Mesodermal cell (in vitro differentiated cells): ENCODE measurements around the gene SLC51B. TPM values are rescaled to one million over a fixed set of nuclear protein-coding genes. Genes with fewer than 3 reads are reported as not detected.
"Not testable (repeated sequence)": the region's sequence is repeated elsewhere in the genome, so short reads cannot be mapped to it uniquely, and the experiment has no call there.

Experiments
- H3K27ac ChIP-seq: 2 replicates; pipeline ENCODE4 v1.7.0; 2013; ENCODE audit warnings: mild to moderate bottlenecking, low read depth, low read length, moderate library complexity; ENCODE audit not compliant: severe bottlenecking
- H3K36me3 ChIP-seq: 2 replicates; pipeline ENCODE4 v1.7.1; 2013; ENCODE audit warnings: mild to moderate bottlenecking, low read length, moderate library complexity; ENCODE audit not compliant: control insufficient read depth, insufficient read depth
- H3K4me1 ChIP-seq: one replicate; pipeline ENCODE4 v1.7.1; 2013; ENCODE audit warnings: mild to moderate bottlenecking, low read length; ENCODE audit not compliant: insufficient read depth, control insufficient read depth, poor library complexity, severe bottlenecking
- H3K4me3 ChIP-seq: 2 replicates; pipeline ENCODE4 v1.7.0; 2013; ENCODE audit warnings: low read length, control low read depth, mild to moderate bottlenecking; ENCODE audit not compliant: insufficient read depth, poor library complexity, severe bottlenecking; ENCODE audit errors: extremely low read depth
- H3K9me3 ChIP-seq: 2 replicates; pipeline ENCODE4 v1.7.1; 2013; ENCODE audit warnings: mild to moderate bottlenecking, low read length, moderate library complexity; ENCODE audit not compliant: control insufficient read depth
- WGBS, 2 experiments: methylation state at CpG; one replicate each; pipeline ENCODE4 v1.1.5; 2013; ENCODE audit warnings: missing lambda C conversion rate in 2 of 2; ENCODE audit not compliant: insufficient coverage in 2 of 2; 5-methylcytosine and 5-hydroxymethylcytosine counted together
- polyA plus RNA-seq, 2 experiments: library from polyadenylated mRNA; stranded (reverse); fragments of 50-300 nt; gene quantifications; one replicate each; pipeline ENCODE4 v1.2.3, GENCODE V29; 2013

Gene SLC51B
- polyA plus RNA-seq (2013, experiment 1 of 2): not detected
- not detected for polyA plus RNA-seq (2013, experiment 2 of 2)

GRCh38 chr15:65044724-65045481, at the start of gene SLC51B:
TSS of gene SLC51B (plus strand) at chr15:65045387. CDS start at chr15:65050005, 4,618 bp downstream.
- Histone ChIP-seq H3K36me3 (no peaks in the 10 kb centered on the region), H3K9me3 (no peaks in the 10 kb centered on the region), H3K4me1 (peaks cover under 1% of the 10 kb centered on the region), H3K27ac (no peak within 1 kb of the TSS), H3K4me3 (no peak within 1 kb of the TSS)
- 88 to 94% methylated on average over 3 to 6 of the region's 7 CpGs for WGBS, 2 experiments

DNA sequence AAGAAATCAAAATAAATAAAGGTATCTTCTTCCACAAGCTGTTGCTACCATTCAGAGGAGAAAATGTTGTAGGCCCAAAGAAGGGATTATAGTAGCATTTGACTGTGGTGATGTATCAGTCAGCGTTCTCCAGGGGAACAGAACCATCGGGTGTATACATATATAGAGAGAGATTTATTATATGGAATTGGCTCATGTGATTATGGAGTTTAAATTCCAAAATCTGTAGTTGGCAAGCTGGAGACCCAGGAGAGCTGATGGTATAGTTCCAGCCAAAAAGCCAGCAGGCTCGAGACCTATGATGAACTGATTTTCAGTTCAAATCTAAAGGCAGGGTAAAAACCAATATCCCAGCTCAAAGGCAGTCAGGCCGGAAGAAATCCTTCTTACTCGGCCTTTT, 48.1 kb upstream of the SLC51B start:
- H3K36me3 ChIP-seq: peaks cover 3% of the 10 kb centered on the region
- H3K9me3 ChIP-seq: no peaks in the 10 kb centered on the region
- no peak overlapping the region for H3K27ac ChIP-seq
- H3K4me3 ChIP-seq: no peak overlapping the region
- H3K4me1 ChIP-seq: no peaks in the 10 kb centered on the region
- WGBS, 2 experiments: 85 to 88% methylated on average over 5 of the region's 5 CpGs

- Histone ChIP-seq H3K9me3 (no peaks in the 10 kb centered on the region), H3K4me1 (no peaks in the 10 kb centered on the region), H3K27ac (no peak overlapping the region), H3K36me3 (peaks cover 11% of the 10 kb centered on the region), H3K4me3 (no peak overlapping the region)
- WGBS, 2 experiments: 86 to 87% methylated on average over 3 to 4 of the region's 4 CpGs
These were observed 47.3 kb upstream of the SLC51B start for GRCh38 chr15:64997745-64998375.

- Histone ChIP-seq H3K4me3 (no peak overlapping the region), H3K9me3 (no peaks in the 10 kb centered on the region), H3K4me1 (no peaks in the 10 kb centered on the region), H3K36me3 (peaks cover 25% of the 10 kb centered on the region), H3K27ac (no peak overlapping the region)
- no CpG with 5 or more reads among the region's 3 CpGs for WGBS, 2 experiments
These were observed 40.2 kb upstream of the SLC51B start for GRCh38 chr15:65004993-65005392.

- WGBS, 2 experiments: 100% methylated on average over 2 of the region's 3 CpGs
- Histone ChIP-seq H3K4me1 (no peaks in the 10 kb centered on the region), H3K4me3 (no peak overlapping the region), H3K27ac (no peak overlapping the region), H3K9me3 (no peaks in the 10 kb centered on the region), H3K36me3 (peaks cover 36% of the 10 kb centered on the region)
These were observed 38.3 kb upstream of the SLC51B start for GRCh38 chr15:65006876-65007275.

GRCh38 chr15:65008983-65009382, 36.2 kb upstream of the SLC51B start:
- H3K27ac ChIP-seq: no peak overlapping the region
- H3K4me1 ChIP-seq: no peaks in the 10 kb centered on the region
- H3K4me3 ChIP-seq: no peak overlapping the region
- H3K9me3 ChIP-seq: no peaks in the 10 kb centered on the region
- H3K36me3 ChIP-seq: peaks cover 36% of the 10 kb centered on the region
- 50 to 75% methylated on average over 1 of the region's 2 CpGs for WGBS, 2 experiments

GRCh38 chr15:65011198-65011597, 34.0 kb upstream of the SLC51B start:
- not testable (repeated sequence) for H3K27ac ChIP-seq, H3K4me3 ChIP-seq, H3K9me3 ChIP-seq, H3K4me1 ChIP-seq
- 76 to 97% methylated on average over 3 of the region's 4 CpGs for WGBS, 2 experiments
- peaks cover 54% of the 10 kb centered on the region for H3K36me3 ChIP-seq

DNA sequence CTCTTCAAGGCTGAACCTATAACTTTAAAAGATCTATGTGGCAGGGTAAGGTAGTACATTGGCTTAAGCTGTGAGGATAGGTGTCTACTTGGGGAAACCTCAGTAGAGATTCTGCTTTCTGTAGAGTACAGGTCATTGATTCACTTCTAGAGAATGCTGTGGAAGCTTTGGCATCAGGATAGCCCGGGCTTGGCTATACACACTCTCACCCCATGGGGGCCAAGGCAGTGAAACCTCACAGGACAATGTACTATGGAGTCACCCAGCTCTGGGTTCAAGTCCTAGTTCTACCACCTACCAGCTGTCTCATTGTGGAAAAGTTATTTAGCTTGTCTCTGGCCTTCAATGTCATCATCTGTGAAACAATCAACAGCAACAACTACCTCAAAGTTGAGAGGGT, 24.8 kb upstream of the SLC51B start:
- no peaks in the 10 kb centered on the region for H3K4me1 ChIP-seq
- no peak overlapping the region for H3K27ac ChIP-seq
- no peak overlapping the region for H3K4me3 ChIP-seq
- H3K36me3 ChIP-seq: peaks cover 59% of the 10 kb centered on the region
- WGBS, 2 experiments: no CpG with 5 or more reads among the region's 1 CpG
- no peaks in the 10 kb centered on the region for H3K9me3 ChIP-seq

GRCh38 chr15:65021488-65021887, 23.7 kb upstream of the SLC51B start:
- Histone ChIP-seq H3K27ac (no peak overlapping the region), H3K4me1 (no peaks in the 10 kb centered on the region), H3K9me3 (no peaks in the 10 kb centered on the region), H3K36me3 (peaks cover 61% of the 10 kb centered on the region), H3K4me3 (no peak overlapping the region)

GRCh38 chr15:65026756-65027155, 18.4 kb upstream of the SLC51B start:
- 96 to 100% methylated on average over 2 to 5 of the region's 6 CpGs for WGBS, 2 experiments
- H3K36me3 ChIP-seq: peaks cover 27% of the 10 kb centered on the region
- no peaks in the 10 kb centered on the region for H3K9me3 ChIP-seq
- no peak overlapping the region for H3K27ac ChIP-seq
- no peak overlapping the region for H3K4me3 ChIP-seq
- H3K4me1 ChIP-seq: peaks cover 10% of the 10 kb centered on the region

DNA sequence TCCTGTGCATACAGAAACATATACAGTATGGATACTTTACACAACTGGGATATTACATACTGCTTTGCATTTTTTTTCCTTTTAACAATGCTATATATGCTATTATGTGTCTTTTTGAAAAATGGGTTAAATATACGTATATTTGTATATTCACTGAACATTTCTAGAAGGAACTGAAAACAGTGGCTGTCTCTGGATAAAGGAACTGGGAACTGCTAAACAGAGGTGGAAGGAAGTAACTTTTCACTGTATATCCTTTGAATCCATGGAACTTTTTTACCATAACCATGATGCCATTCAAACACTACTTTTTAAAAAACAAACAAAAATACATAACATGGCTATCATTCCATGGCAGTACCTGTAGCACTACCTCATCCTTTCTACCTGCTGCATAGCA, 17.6 kb upstream of the SLC51B start:
- peaks cover 27% of the 10 kb centered on the region for H3K36me3 ChIP-seq
- H3K27ac ChIP-seq: no peak overlapping the region
- no peaks in the 10 kb centered on the region for H3K9me3 ChIP-seq
- WGBS, 2 experiments: no CpG with 5 or more reads among the region's 1 CpG
- H3K4me1 ChIP-seq: peaks cover 10% of the 10 kb centered on the region
- no peak overlapping the region for H3K4me3 ChIP-seq
